Esophagus squamous epithelium (tissue), 4 donors: Measurements from ENCODE around the gene SAYSD1.

Experiments used
- POLR2A ChIP-seq, 4 donors: fragments of 450-650 bp; IDR thresholded peaks; one replicate each; pipeline ENCODE4 v1.6.1; 2017; ENCODE audit warnings: antibody characterized with exemption in 4 of 4, mild to moderate bottlenecking in 4 of 4, moderate library complexity in 3 of 4
- TF ChIP-seq, protein P1 (sequence below), 6 experiments: fragments of 450-650 bp in 4 of 6; fragments of 200-600 bp in 2 of 6; sonication (generic) in 2 of 6; IDR thresholded peaks; one replicate each; pipeline ENCODE4 v1.5.1; 2016 to 2019; ENCODE audit warnings: antibody characterized with exemption in 6 of 6, mild to moderate bottlenecking in 4 of 6, moderate library complexity in 4 of 6

- TF ChIP-seq, protein P1, sequence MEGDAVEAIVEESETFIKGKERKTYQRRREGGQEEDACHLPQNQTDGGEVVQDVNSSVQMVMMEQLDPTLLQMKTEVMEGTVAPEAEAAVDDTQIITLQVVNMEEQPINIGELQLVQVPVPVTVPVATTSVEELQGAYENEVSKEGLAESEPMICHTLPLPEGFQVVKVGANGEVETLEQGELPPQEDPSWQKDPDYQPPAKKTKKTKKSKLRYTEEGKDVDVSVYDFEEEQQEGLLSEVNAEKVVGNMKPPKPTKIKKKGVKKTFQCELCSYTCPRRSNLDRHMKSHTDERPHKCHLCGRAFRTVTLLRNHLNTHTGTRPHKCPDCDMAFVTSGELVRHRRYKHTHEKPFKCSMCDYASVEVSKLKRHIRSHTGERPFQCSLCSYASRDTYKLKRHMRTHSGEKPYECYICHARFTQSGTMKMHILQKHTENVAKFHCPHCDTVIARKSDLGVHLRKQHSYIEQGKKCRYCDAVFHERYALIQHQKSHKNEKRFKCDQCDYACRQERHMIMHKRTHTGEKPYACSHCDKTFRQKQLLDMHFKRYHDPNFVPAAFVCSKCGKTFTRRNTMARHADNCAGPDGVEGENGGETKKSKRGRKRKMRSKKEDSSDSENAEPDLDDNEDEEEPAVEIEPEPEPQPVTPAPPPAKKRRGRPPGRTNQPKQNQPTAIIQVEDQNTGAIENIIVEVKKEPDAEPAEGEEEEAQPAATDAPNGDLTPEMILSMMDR (IDR thresholded peaks at IDR 0.05): no peak
- TF ChIP-seq POLR2A (IDR thresholded peaks at IDR 0.05): no peak
Observed at GRCh38 chr6:39124114-39124513, 9.1 kb upstream of the SAYSD1 start.
